Keratinocyte (primary cell): ENCODE data around the gene LHFPL6. TPM values are rescaled to one million over a fixed set of nuclear protein-coding genes. Genes with fewer than 3 reads are reported as not detected.

ENCODE experiments used
- DNase-seq: peaks from one replicate; pipeline ENCODE4 v3.0.0-alpha.2; 2011; ENCODE audit warnings: low read depth, missing footprints, low spot score
- FAIRE-seq: peaks from 2 replicates; lab custom pipeline; 2011; peaks lifted over from hg19 to GRCh38; lab: Jason Lieb, UNC
- H2AFZ ChIP-seq: 2 replicates; pipeline ENCODE4 v1.6.0; 2012; ENCODE audit warnings: low read length, control low read depth, inconsistent platforms; ENCODE audit not compliant: control insufficient read depth
- H3K27ac ChIP-seq: 2 replicates; pipeline ENCODE4 v1.5.1; 2011; ENCODE audit warnings: low read length; ENCODE audit not compliant: control insufficient read depth, insufficient read depth
- H3K27me3 ChIP-seq: 3 replicates; pipeline ENCODE4 v1.6.0; 2011; ENCODE audit warnings: low read length; ENCODE audit not compliant: control insufficient read depth, insufficient read depth; ENCODE audit errors: extremely low read depth
- H3K36me3 ChIP-seq, 2 experiments: 2 replicates in 1 of 2; 3 replicates in 1 of 2; pipeline ENCODE4 v1.5.1; 2011; ENCODE audit warnings: low read length in 2 of 2, mild to moderate bottlenecking in 1 of 2; ENCODE audit not compliant: control insufficient read depth in 2 of 2, insufficient read depth in 2 of 2; ENCODE audit errors: extremely low read depth in 1 of 2
- H3K4me1 ChIP-seq: 3 replicates; pipeline ENCODE4 v1.5.1; 2011; ENCODE audit warnings: low read length; ENCODE audit not compliant: control insufficient read depth, insufficient read depth; ENCODE audit errors: extremely low read depth
- H3K4me2 ChIP-seq: 3 replicates; pipeline ENCODE4 v1.6.0; 2011; ENCODE audit warnings: low read depth, low read length; ENCODE audit not compliant: control insufficient read depth, insufficient read depth; ENCODE audit errors: extremely low read depth
- H3K4me3 ChIP-seq, 3 experiments: fragments of 200-600 bp in 1 of 3; sonication (generic) in 1 of 3; 2 replicates in 2 of 3; 3 replicates in 1 of 3; pipeline ENCODE4 v1.5.1; 2011 to 2016; ENCODE audit warnings: low read length in 3 of 3, mild to moderate bottlenecking in 3 of 3, control low read depth in 2 of 3, inconsistent platforms in 1 of 3, low read depth in 1 of 3, mixed read lengths in 1 of 3, mixed run types in 1 of 3, moderate library complexity in 1 of 3; ENCODE audit not compliant: control insufficient read depth in 2 of 3, insufficient read depth in 2 of 3; ENCODE audit errors: extremely low read depth in 1 of 3
- H3K79me2 ChIP-seq: 2 replicates; pipeline ENCODE4 v1.6.0; 2012; ENCODE audit warnings: low read length; ENCODE audit not compliant: control insufficient read depth, insufficient read depth
- H3K9ac ChIP-seq: 3 replicates; pipeline ENCODE4 v1.6.0; 2011; ENCODE audit warnings: low read length; ENCODE audit not compliant: control insufficient read depth, insufficient read depth; ENCODE audit errors: extremely low read depth
- H3K9me1 ChIP-seq: 3 replicates; pipeline ENCODE4 v1.6.0; 2011; ENCODE audit warnings: low read length; ENCODE audit not compliant: control insufficient read depth, insufficient read depth; ENCODE audit errors: extremely low read depth
- H3K9me3 ChIP-seq: 2 replicates; pipeline ENCODE4 v1.5.1; 2012; ENCODE audit warnings: low read depth, low read length; ENCODE audit not compliant: control insufficient read depth
- H4K20me1 ChIP-seq: 3 replicates; pipeline ENCODE4 v1.6.0; 2011; ENCODE audit warnings: low read length; ENCODE audit not compliant: control insufficient read depth, insufficient read depth; ENCODE audit errors: extremely low read depth
- CTCF ChIP-seq, 3 experiments: IDR thresholded peaks in 1 of 3; conservative IDR thresholded peaks in 1 of 3; optimal IDR thresholded peaks in 1 of 3; 2 replicates in 2 of 3; 3 replicates in 1 of 3; pipeline versions ENCODE3 to v1.5.1; 2011; ENCODE audit warnings: low read length in 3 of 3, mild to moderate bottlenecking in 3 of 3, moderate library complexity in 2 of 3, control low read depth in 1 of 3, inconsistent platforms in 1 of 3; ENCODE audit not compliant: insufficient read depth in 2 of 3; ENCODE audit errors: extremely low read depth in 1 of 3
- EZH2 ChIP-seq: IDR thresholded peaks from one replicate; pipeline ENCODE4 v1.6.1; 2012; ENCODE audit warnings: inconsistent platforms, mild to moderate bottlenecking, low read length, moderate library complexity
- dilution Hi-C: fragments of 300-500 bp; cut with MboI; formaldehyde crosslinking; loops from one replicate; pipeline ENCODE4 v1.7.0; 2020; ENCODE audit warnings: low sequenced_read_pairs; ENCODE audit not compliant: extremely low pct_ligation_motif_present
- polyA plus RNA-seq, 5 experiments: library from polyadenylated mRNA; depleted of rRNA in 3 of 5; stranded (reverse) in 3 of 5; stranded (forward) in 1 of 5; unstranded in 1 of 5; fragments of >200 nt; gene quantifications; 1 replicate in 1 of 5; 2 replicates in 3 of 5; 3 replicates in 1 of 5; pipeline versions ENCODE4 v1.2.1 to v1.2.3, GENCODE V29; 2011 to 2012; ENCODE audit warnings: missing spikeins in 2 of 5, low read depth in 1 of 5, low replicate concordance in 1 of 5

The LHFPL6 gene
- polyA plus RNA-seq, 1 donor (not counting 4 experiments of a cell fraction or from before 2014, with no cell fraction given): 15.8 TPM

GRCh38 chr13:39577838-39578491, 25.0 kb downstream of the LHFPL6 start:
- no peak overlapping the region for H3K4me3 ChIP-seq
- dilution Hi-C loops: no loop called here
- no peak overlapping the region for H2AFZ ChIP-seq
- no peaks in the 10 kb centered on the region for H3K9me1 ChIP-seq
- no peaks in the 10 kb centered on the region for H3K27me3 ChIP-seq
- H3K4me1 ChIP-seq: no peaks in the 10 kb centered on the region
- no peak overlapping the region for H3K4me2 ChIP-seq
- no peaks in the 10 kb centered on the region for H3K79me2 ChIP-seq
- TF ChIP-seq EZH2 (no peak), CTCF (optimal IDR thresholded peaks at IDR 0.05 in 1 of 3, IDR thresholded peaks at IDR 0.05 in 1 of 3, conservative IDR thresholded peaks at IDR 0.05 in 1 of 3; ENCODE audit: extremely low read depth in 1 of 3, insufficient read depth in 2 of 3, low read length in 3 of 3) (no peak)
- H4K20me1 ChIP-seq: no peaks in the 10 kb centered on the region
- no peaks in the 10 kb centered on the region for H3K36me3 ChIP-seq
- DNase-seq (no peak), FAIRE-seq (no peak)
- H3K9me3 ChIP-seq: no peaks in the 10 kb centered on the region
- no peak overlapping the region for H3K9ac ChIP-seq
- no peak overlapping the region for H3K27ac ChIP-seq

- Histone ChIP-seq H3K36me3 (no peaks in the 10 kb centered on the region), H3K9me1 (no peaks in the 10 kb centered on the region), H3K9me3 (no peaks in the 10 kb centered on the region), H3K27me3 (no peaks in the 10 kb centered on the region), H3K4me2 (no peak overlapping the region), H3K4me3 (no peak overlapping the region), H3K9ac (no peak overlapping the region), H2AFZ (no peak overlapping the region), H3K79me2 (no peaks in the 10 kb centered on the region), H3K4me1 (no peaks in the 10 kb centered on the region), H4K20me1 (no peaks in the 10 kb centered on the region), H3K27ac (no peak overlapping the region)
- no peak for TF ChIP-seq CTCF (optimal IDR thresholded peaks at IDR 0.05 in 1 of 3, IDR thresholded peaks at IDR 0.05 in 1 of 3, conservative IDR thresholded peaks at IDR 0.05 in 1 of 3; ENCODE audit: extremely low read depth in 1 of 3, insufficient read depth in 2 of 3, low read length in 3 of 3)
- TF ChIP-seq EZH2: no peak
- dilution Hi-C loops: no loop called here
- FAIRE-seq (no peak), DNase-seq (no peak)
These were observed 25.8 kb downstream of the LHFPL6 start for GRCh38 chr13:39577203-39577602.
